ENCODE data around the gene PIP5K1B. TPM values are rescaled to one million over a fixed set of nuclear protein-coding genes. Genes with fewer than 3 reads are reported as not detected.

The PIP5K1B gene
- total RNA-seq, 1 experiment from 2014 or later = 10.3 TPM

GRCh38 chr9:68871236-68871635 is 166.2 kb downstream of the PIP5K1B start:
- no TSS peak for BruUV-seq (replicated peaks)
- Histone ChIP-seq H3K4me1 (no peaks in the 10 kb centered on the region), H3K36me3 (ENCODE audit: control insufficient read depth, insufficient read depth, low read length) (no peaks in the 10 kb centered on the region), H3K9me3 (no peaks in the 10 kb centered on the region), H3K4me3 (ENCODE audit: low read depth, low read length) (no peak overlapping the region), H3K27me3 (replicated peaks; ENCODE audit: control insufficient read depth, insufficient read depth, low read length) (no peaks in the 10 kb centered on the region)
- TF ChIP-seq CTCF (IDR thresholded peaks at IDR 0.05; ENCODE audit: insufficient read depth in 1 of 2, low read depth in 1 of 2, low read length in 1 of 2, severe bottlenecking in 1 of 2, unreplicated experiment in 1 of 2) = no peak
- CTCF ChIA-PET = no interaction called here
- Mint-ChIP-seq H3K36me3 (ENCODE audit: insufficient read depth, unreplicated experiment) (no peaks in the 10 kb centered on the region), H3K27ac (ENCODE audit: unreplicated experiment) (no peak overlapping the region), H3K4me3 (ENCODE audit: unreplicated experiment) (no peak overlapping the region), H3K4me1 (ENCODE audit: low read depth, unreplicated experiment) (no peaks in the 10 kb centered on the region), H3K27me3 (ENCODE audit: insufficient read depth, unreplicated experiment) (no peaks in the 10 kb centered on the region), H3K9me3 (ENCODE audit: unreplicated experiment) (no peaks in the 10 kb centered on the region)
- DNase-seq = no peak
- POLR2A ChIA-PET = no interaction called here
- intact Hi-C loops (cut with micrococcal nuclease; ENCODE audit: unreplicated experiment) = no loop called here

- BruUV-seq (replicated peaks) = no TSS peak
- Mint-ChIP-seq H3K36me3 (ENCODE audit: insufficient read depth, unreplicated experiment) (no peaks in the 10 kb centered on the region), H3K27me3 (ENCODE audit: insufficient read depth, unreplicated experiment) (no peaks in the 10 kb centered on the region), H3K27ac (ENCODE audit: unreplicated experiment) (no peak overlapping the region), H3K4me3 (ENCODE audit: unreplicated experiment) (no peak overlapping the region), H3K9me3 (ENCODE audit: unreplicated experiment) (no peaks in the 10 kb centered on the region), H3K4me1 (ENCODE audit: low read depth, unreplicated experiment) (no peaks in the 10 kb centered on the region)
- Histone ChIP-seq H3K27me3 (replicated peaks; ENCODE audit: control insufficient read depth, insufficient read depth, low read length) (no peaks in the 10 kb centered on the region), H3K9me3 (no peaks in the 10 kb centered on the region), H3K4me3 (ENCODE audit: low read depth, low read length) (no peak overlapping the region), H3K4me1 (no peaks in the 10 kb centered on the region), H3K36me3 (ENCODE audit: control insufficient read depth, insufficient read depth, low read length) (no peaks in the 10 kb centered on the region)
- ChIA-PET POLR2A (no interaction called here), CTCF (no interaction called here)
- no peak for TF ChIP-seq CTCF (IDR thresholded peaks at IDR 0.05; ENCODE audit: insufficient read depth in 1 of 2, low read depth in 1 of 2, low read length in 1 of 2, severe bottlenecking in 1 of 2, unreplicated experiment in 1 of 2)
- no peak for DNase-seq
- intact Hi-C loops (cut with micrococcal nuclease; ENCODE audit: unreplicated experiment) = no loop called here
Measured at GRCh38 chr9:68872026-68872501, 167.0 kb downstream of the PIP5K1B start.

- Histone ChIP-seq H3K9me3 (no peaks in the 10 kb centered on the region), H3K4me1 (no peaks in the 10 kb centered on the region), H3K4me3 (ENCODE audit: low read depth, low read length) (no peak overlapping the region), H3K27me3 (replicated peaks; ENCODE audit: control insufficient read depth, insufficient read depth, low read length) (no peaks in the 10 kb centered on the region), H3K36me3 (ENCODE audit: control insufficient read depth, insufficient read depth, low read length) (no peaks in the 10 kb centered on the region)
- intact Hi-C loops (cut with micrococcal nuclease; ENCODE audit: unreplicated experiment) = no loop called here
- no TSS peak for BruUV-seq (replicated peaks)
- CTCF ChIA-PET = no interaction called here
- H3K27me3 Mint-ChIP-seq (ENCODE audit: insufficient read depth, unreplicated experiment) = no peaks in the 10 kb centered on the region
- no peaks in the 10 kb centered on the region for H3K36me3 Mint-ChIP-seq (ENCODE audit: insufficient read depth, unreplicated experiment)
- H3K9me3 Mint-ChIP-seq (ENCODE audit: unreplicated experiment) = no peaks in the 10 kb centered on the region
- no peaks in the 10 kb centered on the region for H3K4me1 Mint-ChIP-seq (ENCODE audit: low read depth, unreplicated experiment)
- POLR2A ChIA-PET = no interaction called here
- no peak for TF ChIP-seq CTCF (IDR thresholded peaks at IDR 0.05; ENCODE audit: insufficient read depth in 1 of 2, low read depth in 1 of 2, low read length in 1 of 2, severe bottlenecking in 1 of 2, unreplicated experiment in 1 of 2)
- no peak overlapping the region for H3K4me3 Mint-ChIP-seq (ENCODE audit: unreplicated experiment)
- no peak overlapping the region for H3K27ac Mint-ChIP-seq (ENCODE audit: unreplicated experiment)
- DNase-seq = no peak
Measured at GRCh38 chr9:68873179-68873578, 168.1 kb downstream of the PIP5K1B start.

Data from Caco-2 (cell line).